Panc1 (cell line): ENCODE results near the gene CAPN8.

Experiments used
- CTCF ChIP-seq: fragments of 450-650 bp; IDR thresholded peaks from 2 replicates; pipeline ENCODE4 v1.5.1; 2017; ENCODE audit warnings: mild to moderate bottlenecking
- POLR2AphosphoS5 ChIP-seq: IDR thresholded peaks from 2 replicates; pipeline ENCODE4 v1.6.1; 2012; ENCODE audit warnings: mild to moderate bottlenecking, low read depth, low read length, moderate library complexity
- REST ChIP-seq, 2 experiments: IDR thresholded peaks; 2 replicates each; pipeline ENCODE4 v1.6.1; 2011 to 2012; ENCODE audit warnings: low read depth in 2 of 2, control low read depth in 1 of 2, low read length in 1 of 2, mild to moderate bottlenecking in 1 of 2, moderate library complexity in 1 of 2; ENCODE audit not compliant: insufficient read depth in 1 of 2
- SIN3A ChIP-seq: IDR thresholded peaks from 2 replicates; pipeline ENCODE4 v1.6.1; 2012; ENCODE audit warnings: low read depth, mild to moderate bottlenecking, low read length, moderate library complexity, borderline replicate concordance; ENCODE audit not compliant: insufficient read depth
- TCF7L2 ChIP-seq: IDR thresholded peaks from 2 replicates; pipeline ENCODE4 v1.6.1; 2011; ENCODE audit warnings: mild to moderate bottlenecking, low read depth, low read length, inconsistent platforms

- no peak for TF ChIP-seq POLR2AphosphoS5
- TF ChIP-seq CTCF, result no peak
- no peak for TF ChIP-seq TCF7L2
- TF ChIP-seq SIN3A, result no peak
- no peak for TF ChIP-seq REST (IDR thresholded peaks at IDR 0.05; ENCODE audit: insufficient read depth in 1 of 2, low read depth in 2 of 2, low read length in 1 of 2)
These were observed 153.4 kb downstream of the CAPN8 start for GRCh38 chr1:223512057-223512456.
